HepG2 (cell line): ENCODE data around the gene FOXE3. TPM values are rescaled to one million over a fixed set of nuclear protein-coding genes. Genes with fewer than 3 reads are reported as not detected.
A peak's percentile ranks its signal among the peaks of the same experiment; 100 is the strongest.

Source experiments
- BCL6 ChIP-seq: IDR thresholded peaks from 2 replicates; pipeline ENCODE4 v1.6.1; 2016; ENCODE audit warnings: missing genetic modification reagents, missing compliant biosample characterization
- CBFB ChIP-seq: sonication (generic); formaldehyde crosslinking; IDR thresholded peaks from 2 replicates; pipeline ENCODE4 v1.4.0; 2020; ENCODE audit warnings: missing genetic modification reagents
- CREM ChIP-seq, 2 experiments: sonication (generic) in 1 of 2; formaldehyde crosslinking in 1 of 2; IDR thresholded peaks; 2 replicates each; pipeline versions ENCODE4 v1.4.0 to v1.6.1; 2016 to 2020; ENCODE audit warnings: antibody characterized with exemption in 1 of 2, mild to moderate bottlenecking in 1 of 2, missing genetic modification reagents in 1 of 2
- GABPA ChIP-seq, 2 experiments: IDR thresholded peaks; 2 replicates each; pipeline ENCODE4 v1.6.1; 2011 to 2016; ENCODE audit warnings: low read depth in 2 of 2, low read length in 1 of 2, missing biosample characterization in 1 of 2, missing genetic modification characterization in 1 of 2
- GLMP ChIP-seq: sonication (generic); formaldehyde crosslinking; IDR thresholded peaks from 2 replicates; pipeline ENCODE4 v1.9.0; 2021; ENCODE audit warnings: missing genetic modification reagents, mild to moderate bottlenecking, borderline replicate concordance
- MBNL3 ChIP-seq: fragments of 250-450 bp; sonication (Bioruptor Pico); conservative IDR thresholded peaks from 2 replicates; pipeline ENCODE4 v1.8.0; 2022; ENCODE audit warnings: mild to moderate bottlenecking, inconsistent platforms
- RFX3 ChIP-seq: IDR thresholded peaks from 2 replicates; pipeline ENCODE4 v1.6.1; 2016; ENCODE audit warnings: missing biosample characterization, missing genetic modification reagents
- RORA ChIP-seq: sonication (generic); formaldehyde crosslinking; IDR thresholded peaks from 2 replicates; pipeline ENCODE4 v1.5.0; 2020; ENCODE audit warnings: mild to moderate bottlenecking, missing genetic modification reagents, moderate library complexity
- SMYD3 ChIP-seq: sonication (generic); formaldehyde crosslinking; IDR thresholded peaks from 2 replicates; pipeline ENCODE4 v1.8.1; 2023; ENCODE audit warnings: mild to moderate bottlenecking, missing genetic modification reagents
- THRA ChIP-seq: sonication (generic); formaldehyde crosslinking; IDR thresholded peaks from 2 replicates; pipeline ENCODE4 v1.4.0; 2020; ENCODE audit warnings: missing genetic modification reagents, borderline replicate concordance
- ZIK1 ChIP-seq: sonication (generic); formaldehyde crosslinking; IDR thresholded peaks from 2 replicates; pipeline ENCODE4 v1.5.0; 2020; ENCODE audit warnings: mild to moderate bottlenecking, low read depth, missing genetic modification reagents, borderline replicate concordance
- ZNF232 ChIP-seq: sonication (generic); formaldehyde crosslinking; IDR thresholded peaks from 2 replicates; pipeline ENCODE4 v1.4.0; 2020; ENCODE audit warnings: missing genetic modification reagents, borderline replicate concordance
- ZNF256 ChIP-seq: sonication (generic); formaldehyde crosslinking; conservative IDR thresholded peaks from 2 replicates; pipeline ENCODE4 v1.4.0; 2020; ENCODE audit warnings: missing genetic modification reagents
- ZNF296 ChIP-seq: sonication (generic); formaldehyde crosslinking; conservative IDR thresholded peaks from 2 replicates; pipeline ENCODE4 v1.5.0; 2020; ENCODE audit warnings: mild to moderate bottlenecking, missing genetic modification reagents
- ZNF33A ChIP-seq: sonication (generic); formaldehyde crosslinking; IDR thresholded peaks from 2 replicates; pipeline ENCODE4 v1.5.1; 2020; ENCODE audit warnings: missing genetic modification reagents, mild to moderate bottlenecking, moderate library complexity, borderline replicate concordance
- ZNF367 ChIP-seq: sonication (generic); formaldehyde crosslinking; IDR thresholded peaks from 2 replicates; pipeline ENCODE4 v1.4.0; 2020; ENCODE audit warnings: missing genetic modification reagents, borderline replicate concordance
- ZNF382 ChIP-seq: sonication (generic); formaldehyde crosslinking; IDR thresholded peaks from 2 replicates; pipeline ENCODE4 v1.5.0; 2020; ENCODE audit warnings: missing genetic modification reagents, mild to moderate bottlenecking, borderline replicate concordance
- ZNF589 ChIP-seq: sonication (generic); formaldehyde crosslinking; conservative IDR thresholded peaks from 2 replicates; pipeline ENCODE4 v1.8.0; 2022; ENCODE audit warnings: mild to moderate bottlenecking, moderate library complexity, missing genetic modification reagents
- ZNF75D ChIP-seq: sonication (generic); formaldehyde crosslinking; IDR thresholded peaks from 2 replicates; pipeline ENCODE4 v1.8.1; 2023; ENCODE audit warnings: missing genetic modification reagents, mild to moderate bottlenecking, borderline replicate concordance
- ZNF792 ChIP-seq: IDR thresholded peaks from 2 replicates; pipeline ENCODE4 v1.6.1; 2016
- polyA plus RNA-seq, 8 experiments: library from polyadenylated mRNA; depleted of rRNA in 3 of 8; stranded (reverse) in 7 of 8; unstranded in 1 of 8; fragments of >200 nt; fragmentation: Illumina TruSeq in 4 of 8; extraction: Trizol in 4 of 8; gene quantifications; 2 replicates each; pipeline versions ENCODE4 v1.2.1 to v1.2.3, GENCODE V29; 2011 to 2016; ENCODE audit warnings: low read depth in 4 of 8, missing spikeins in 1 of 8, mixed read lengths in 1 of 8; ENCODE audit not compliant: insufficient read depth in 1 of 8
- total RNA-seq, 5 experiments: library from RNA; depleted of rRNA; stranded (reverse); fragments of >200 nt; fragmentation: Illumina TruSeq; extraction: Trizol; gene quantifications; 2 replicates each; pipeline ENCODE4 v1.2.3, GENCODE V29; 2016; ENCODE audit warnings: low read depth in 1 of 5
- TF ChIP-seq, protein P1 (sequence below): sonication (generic); formaldehyde crosslinking; IDR thresholded peaks from 2 replicates; pipeline ENCODE4 v1.8.1; 2023; ENCODE audit warnings: missing genetic modification reagents, mild to moderate bottlenecking, borderline replicate concordance
- TF ChIP-seq, protein P2 (sequence below): sonication (generic); formaldehyde crosslinking; IDR thresholded peaks from 2 replicates; pipeline ENCODE4 v1.8.0; 2022; ENCODE audit warnings: mild to moderate bottlenecking, missing genetic modification reagents, moderate library complexity
- TF ChIP-seq, protein P3 (sequence below): sonication (generic); formaldehyde crosslinking; IDR thresholded peaks from 2 replicates; pipeline ENCODE4 v1.5.0; 2020; ENCODE audit warnings: mild to moderate bottlenecking, low read depth, missing genetic modification reagents, borderline replicate concordance
- TF ChIP-seq, protein P4 (sequence below): sonication (generic); formaldehyde crosslinking; IDR thresholded peaks from 2 replicates; pipeline ENCODE4 v1.5.0; 2020; ENCODE audit warnings: mild to moderate bottlenecking, missing genetic modification reagents, moderate library complexity

The FOXE3 gene
- total and polyA plus RNA-seq, 2 of the 13 experiments (the other 11 are each of a cell fraction or from before 2014, with no cell fraction given), result not detected

- no peak for TF ChIP-seq CREM (IDR thresholded peaks at IDR 0.05)
- no peak for TF ChIP-seq CREM (CRISPR knock-in tag; IDR thresholded peaks at IDR 0.05)
- TF ChIP-seq ZNF232 (CRISPR knock-in tag), result 0 out of 2 replicates have a peak, but pooled peaks have one; percentile 37
- TF ChIP-seq ZNF367, result no peak
- TF ChIP-seq ZNF589 (CRISPR knock-in tag), result no peak
- no peak for TF ChIP-seq MBNL3 (CRISPR knock-in tag)
- 0 out of 2 replicates have a peak, but pooled peaks have one; percentile 17 for TF ChIP-seq BCL6 (CRISPR knock-in tag)
- TF ChIP-seq GLMP (CRISPR knock-in tag), result no peak
- no peak for TF ChIP-seq ZIK1
- TF ChIP-seq, protein P1, sequence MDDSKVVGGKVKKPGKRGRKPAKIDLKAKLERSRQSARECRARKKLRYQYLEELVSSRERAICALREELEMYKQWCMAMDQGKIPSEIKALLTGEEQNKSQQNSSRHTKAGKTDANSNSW (CRISPR knock-in tag), result no peak
- peak; percentile 62; the same call in 1 of the 2 replicates for TF ChIP-seq THRA
- no peak for TF ChIP-seq CBFB (CRISPR knock-in tag)
- TF ChIP-seq, protein P2, sequence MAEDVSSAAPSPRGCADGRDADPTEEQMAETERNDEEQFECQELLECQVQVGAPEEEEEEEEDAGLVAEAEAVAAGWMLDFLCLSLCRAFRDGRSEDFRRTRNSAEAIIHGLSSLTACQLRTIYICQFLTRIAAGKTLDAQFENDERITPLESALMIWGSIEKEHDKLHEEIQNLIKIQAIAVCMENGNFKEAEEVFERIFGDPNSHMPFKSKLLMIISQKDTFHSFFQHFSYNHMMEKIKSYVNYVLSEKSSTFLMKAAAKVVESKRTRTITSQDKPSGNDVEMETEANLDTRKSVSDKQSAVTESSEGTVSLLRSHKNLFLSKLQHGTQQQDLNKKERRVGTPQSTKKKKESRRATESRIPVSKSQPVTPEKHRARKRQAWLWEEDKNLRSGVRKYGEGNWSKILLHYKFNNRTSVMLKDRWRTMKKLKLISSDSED (CRISPR knock-in tag), result no peak
- no peak for TF ChIP-seq ZNF792 (CRISPR knock-in tag)
- no peak for TF ChIP-seq SMYD3 (CRISPR knock-in tag)
- no peak for TF ChIP-seq RORA
- TF ChIP-seq ZNF75D (CRISPR knock-in tag), result no peak
- TF ChIP-seq ZNF382 (CRISPR knock-in tag), result no peak
- TF ChIP-seq, protein P3, sequence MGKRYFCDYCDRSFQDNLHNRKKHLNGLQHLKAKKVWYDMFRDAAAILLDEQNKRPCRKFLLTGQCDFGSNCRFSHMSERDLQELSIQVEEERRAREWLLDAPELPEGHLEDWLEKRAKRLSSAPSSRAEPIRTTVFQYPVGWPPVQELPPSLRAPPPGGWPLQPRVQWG (CRISPR knock-in tag), result no peak
- TF ChIP-seq ZNF33A (CRISPR knock-in tag), result no peak
- TF ChIP-seq ZNF256, result no peak
- no peak for TF ChIP-seq RFX3 (CRISPR knock-in tag)
- TF ChIP-seq ZNF296 (CRISPR knock-in tag), result no peak
- TF ChIP-seq GABPA (IDR thresholded peaks at IDR 0.05; ENCODE audit: low read depth, low read length), result no peak
- TF ChIP-seq GABPA (CRISPR knock-in tag; IDR thresholded peaks at IDR 0.05; ENCODE audit: low read depth), result no peak
- TF ChIP-seq, protein P4, sequence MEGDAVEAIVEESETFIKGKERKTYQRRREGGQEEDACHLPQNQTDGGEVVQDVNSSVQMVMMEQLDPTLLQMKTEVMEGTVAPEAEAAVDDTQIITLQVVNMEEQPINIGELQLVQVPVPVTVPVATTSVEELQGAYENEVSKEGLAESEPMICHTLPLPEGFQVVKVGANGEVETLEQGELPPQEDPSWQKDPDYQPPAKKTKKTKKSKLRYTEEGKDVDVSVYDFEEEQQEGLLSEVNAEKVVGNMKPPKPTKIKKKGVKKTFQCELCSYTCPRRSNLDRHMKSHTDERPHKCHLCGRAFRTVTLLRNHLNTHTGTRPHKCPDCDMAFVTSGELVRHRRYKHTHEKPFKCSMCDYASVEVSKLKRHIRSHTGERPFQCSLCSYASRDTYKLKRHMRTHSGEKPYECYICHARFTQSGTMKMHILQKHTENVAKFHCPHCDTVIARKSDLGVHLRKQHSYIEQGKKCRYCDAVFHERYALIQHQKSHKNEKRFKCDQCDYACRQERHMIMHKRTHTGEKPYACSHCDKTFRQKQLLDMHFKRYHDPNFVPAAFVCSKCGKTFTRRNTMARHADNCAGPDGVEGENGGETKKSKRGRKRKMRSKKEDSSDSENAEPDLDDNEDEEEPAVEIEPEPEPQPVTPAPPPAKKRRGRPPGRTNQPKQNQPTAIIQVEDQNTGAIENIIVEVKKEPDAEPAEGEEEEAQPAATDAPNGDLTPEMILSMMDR, result no peak
These were observed 25.2 kb upstream of the FOXE3 start (continued) for GRCh38 chr1:47390843-47391242.
